K562 (cell line): Measurements from ENCODE around the gene NUP205. TPM values are rescaled to one million over a fixed set of nuclear protein-coding genes. Genes with fewer than 3 reads are reported as not detected.
A peak's percentile ranks its signal among the peaks of the same experiment; 100 is the strongest.

ENCODE experiments used
- CHAMP1 ChIP-seq: fragments of 450-650 bp; IDR thresholded peaks from 2 replicates; pipeline ENCODE4 v1.6.1; 2016; ENCODE audit warnings: mild to moderate bottlenecking
- CTCF ChIP-seq, 3 experiments: IDR thresholded peaks in 2 of 3; conservative IDR thresholded peaks in 1 of 3; 2 replicates each; pipeline ENCODE4 v1.5.1; 2011 to 2012; ENCODE audit warnings: low read length in 3 of 3, mild to moderate bottlenecking in 3 of 3, control low read depth in 2 of 3, improper control_type of control experiment in 1 of 3, inconsistent platforms in 1 of 3, low read depth in 1 of 3, mixed read lengths in 1 of 3, moderate library complexity in 1 of 3; ENCODE audit not compliant: insufficient read depth in 2 of 3
- MBD1 ChIP-seq: fragments of 250-450 bp; sonication (Bioruptor Pico); IDR thresholded peaks from 2 replicates; pipeline ENCODE4 v1.8.0; 2022; ENCODE audit warnings: inconsistent platforms
- REST ChIP-seq, 2 experiments: fragments of 450-650 bp; formaldehyde crosslinking in 1 of 2; IDR thresholded peaks; 2 replicates each; pipeline versions ENCODE4 v1.4.0 to v1.6.1; 2014 to 2020; ENCODE audit warnings: mild to moderate bottlenecking in 2 of 2, borderline replicate concordance in 1 of 2, low read depth in 1 of 2
- TBP ChIP-seq: optimal IDR thresholded peaks from 2 replicates; pipeline ENCODE3; 2011; ENCODE audit warnings: low read depth, low read length, improper control_type of control experiment
- THAP12 ChIP-seq: fragments of 250-450 bp; sonication (Bioruptor Pico); IDR thresholded peaks from 2 replicates; pipeline ENCODE4 v1.9.0; 2021; ENCODE audit warnings: mild to moderate bottlenecking, inconsistent platforms
- ZZZ3 ChIP-seq: fragments of 450-650 bp; IDR thresholded peaks from 2 replicates; pipeline ENCODE4 v1.6.1; 2016; ENCODE audit warnings: antibody characterized with exemption, mild to moderate bottlenecking, moderate library complexity
- polyA plus RNA-seq, 8 experiments: library from polyadenylated mRNA; depleted of rRNA in 4 of 8; stranded (reverse) in 5 of 8; unstranded in 3 of 8; fragments of >200 nt; fragmentation: Nextera tagmentation in 2 of 8; fragmentation: Illumina TruSeq in 1 of 8; extraction: Ambion mirVana in 2 of 8; extraction: Trizol in 1 of 8; gene quantifications; 2 replicates each; pipeline versions ENCODE4 v1.2.1 to v1.2.3, GENCODE V29; 2011 to 2014; ENCODE audit warnings: inconsistent platforms in 1 of 8, missing spikeins in 1 of 8
- total RNA-seq, 7 experiments: library from RNA; depleted of rRNA in 6 of 7; stranded (reverse); fragments of >200 nt in 6 of 7; fragmentation: Illumina TruSeq in 2 of 7; extraction: Trizol in 2 of 7; gene quantifications; 2 replicates each; pipeline versions ENCODE4 v1.2.1 to v1.2.3, GENCODE V29; 2011 to 2021; ENCODE audit warnings: low replicate concordance in 1 of 7

The NUP205 gene
- total and polyA plus RNA-seq, 9 of the 15 experiments (the other 6 are each of a cell fraction or from before 2014, with no cell fraction given) = 101 to 282 (median 193) TPM

- TF ChIP-seq THAP12 (CRISPR knock-in tag) (no peak), TBP (no peak), CHAMP1 (0 out of 2 replicates have a peak, but pooled peaks have one; percentile 15), MBD1 (0 out of 2 replicates have a peak, but pooled peaks have one; percentile 23), CTCF (IDR thresholded peaks at IDR 0.05 in 2 of 3, conservative IDR thresholded peaks at IDR 0.05 in 1 of 3; ENCODE audit: insufficient read depth in 2 of 3, low read depth in 1 of 3, low read length in 3 of 3) (peak; percentile 59 to 90 (median 79); a peak in 5 of 6 replicates), ZZZ3 (peak; percentile 80; the same call in 1 of the 2 replicates), REST (IDR thresholded peaks at IDR 0.05; ENCODE audit: borderline replicate concordance) (peak; percentile 47; the same call in 1 of the 2 replicates), REST (CRISPR knock-in tag; IDR thresholded peaks at IDR 0.05; ENCODE audit: low read depth) (no peak)
Measured at GRCh38 chr7:135620980-135621850, 63.5 kb downstream of the NUP205 start (continued).
